GM13977 (cell line): ENCODE data around the gene ZNF93.
"Not testable (repeated sequence)": the region's sequence is repeated elsewhere in the genome, so short reads cannot be mapped to it uniquely, and the experiment has no call there.

Source experiments
- DNase-seq: peaks from one replicate; pipeline ENCODE4 v3.0.0; 2012; ENCODE audit warnings: low spot score
- CTCF ChIP-seq: IDR thresholded peaks from 2 replicates; pipeline ENCODE4 v1.5.1; 2012; ENCODE audit warnings: mild to moderate bottlenecking, control low read depth; ENCODE audit not compliant: insufficient read depth; ENCODE audit errors: extremely low read depth, missing control alignments
- in situ Hi-C: fragments of 300-500 bp; cut with MboI; formaldehyde crosslinking; loops from one replicate; pipeline ENCODE4 v1.12.0; 2022; ENCODE audit warnings: low sequenced_read_pairs, low pct_unique_long_range_greater_than_20kb, mixed read lengths, inconsistent platforms; ENCODE audit not compliant: unreplicated experiment

ZNF93 gene

GRCh38 chr19:19943848-19944582, 43.3 kb downstream of the ZNF93 start:
- DNase-seq = no peak
- in situ Hi-C loops = no loop called here

GRCh38 chr19:19944583-19944880, 43.8 kb downstream of the ZNF93 start:
- in situ Hi-C loops = no loop called here
- DNase-seq = no peak
- TF ChIP-seq CTCF = no peak

More at GRCh38 chr19:19943848-19944582, 43.3 kb downstream of the ZNF93 start:
- TF ChIP-seq CTCF = no peak

- TF ChIP-seq CTCF = no peak
- no peak for DNase-seq
- in situ Hi-C loops = no loop called here
Observed at GRCh38 chr19:19946226-19946625, 45.5 kb downstream of the ZNF93 start.

GRCh38 chr19:19948800-19949199, 48.1 kb downstream of the ZNF93 start:
- no peak for DNase-seq
- in situ Hi-C loops = no loop called here
- TF ChIP-seq CTCF = no peak

- no peak for TF ChIP-seq CTCF
- DNase-seq = no peak
- in situ Hi-C loops = loop anchor here (25.0 kb wide), 1 partner anchor 418 kb away; the partner anchor contains the start of genes CILP2 and YJEFN3
Observed at GRCh38 chr19:19955208-19955607, 54.5 kb downstream of the ZNF93 start.

GRCh38 chr19:19956434-19957075, 55.8 kb downstream of the ZNF93 start:
- in situ Hi-C loops = loop anchor here (25.0 kb wide), 1 partner anchor 419 kb away; the partner anchor contains the start of genes CILP2 and YJEFN3

GRCh38 chr19:19957766-19958165, 57.0 kb downstream of the ZNF93 start:
- in situ Hi-C loops = loop anchor here (25.0 kb wide), 1 partner anchor 420 kb away; the partner anchor contains the start of genes CILP2 and YJEFN3
- not testable (repeated sequence) for DNase-seq

More at GRCh38 chr19:19956434-19957075, 55.8 kb downstream of the ZNF93 start:
- DNase-seq = no peak
- TF ChIP-seq CTCF = no peak
